Astrocyte (in vitro differentiated cells and primary cell): ENCODE measurements around the gene TSEN54. TPM values are rescaled to one million over a fixed set of nuclear protein-coding genes. Genes with fewer than 3 reads are reported as not detected.
A peak's percentile ranks its signal among the peaks of the same experiment; 100 is the strongest.

Source experiments
- DNase-seq: peaks from one replicate; pipeline ENCODE4 v3.0.0-alpha.2; 2010; ENCODE audit warnings: low read depth
- FAIRE-seq: peaks from 2 replicates; lab custom pipeline; 2011; peaks lifted over from hg19 to GRCh38; lab: Jason Lieb, UNC
- H2AFZ ChIP-seq: 2 replicates; pipeline ENCODE4 v1.6.0; 2012; ENCODE audit warnings: low read depth, low read length, inconsistent platforms
- H3K27ac ChIP-seq: 2 replicates; pipeline ENCODE4 v1.5.1; 2011; ENCODE audit warnings: low read depth, low read length, inconsistent platforms
- H3K27me3 ChIP-seq: 2 replicates; pipeline ENCODE4 v1.6.0; 2011; ENCODE audit warnings: low read length, inconsistent platforms; ENCODE audit not compliant: insufficient read depth
- H3K36me3 ChIP-seq: 2 replicates; pipeline ENCODE4 v1.5.1; 2011; ENCODE audit warnings: low read length, inconsistent platforms; ENCODE audit not compliant: insufficient read depth
- H3K4me1 ChIP-seq: 2 replicates; pipeline ENCODE4 v1.5.1; 2011; ENCODE audit warnings: low read length, inconsistent platforms; ENCODE audit not compliant: insufficient read depth
- H3K4me2 ChIP-seq: 2 replicates; pipeline ENCODE4 v1.6.0; 2012; ENCODE audit warnings: low read length, inconsistent platforms
- H3K4me3 ChIP-seq: 2 replicates; pipeline ENCODE4 v1.5.1; 2011; ENCODE audit warnings: low read depth, mild to moderate bottlenecking, low read length, inconsistent platforms; ENCODE audit not compliant: insufficient read depth
- H3K79me2 ChIP-seq: 2 replicates; pipeline ENCODE4 v1.6.0; 2012; ENCODE audit warnings: mild to moderate bottlenecking, low read length, inconsistent platforms; ENCODE audit not compliant: insufficient read depth
- H3K9ac ChIP-seq: 2 replicates; pipeline ENCODE4 v1.6.0; 2012; ENCODE audit warnings: mild to moderate bottlenecking, low read length, inconsistent platforms
- H3K9me3 ChIP-seq: 2 replicates; pipeline ENCODE4 v1.5.1; 2012; ENCODE audit warnings: low read depth, mild to moderate bottlenecking, low read length, inconsistent platforms; ENCODE audit not compliant: insufficient read depth
- H4K20me1 ChIP-seq: 2 replicates; pipeline ENCODE4 v1.6.0; 2012; ENCODE audit warnings: low read length, inconsistent platforms; ENCODE audit not compliant: insufficient read depth
- H3K27ac Mint-ChIP-seq: one replicate; pipeline ENCODE4 v1.8.0; 2021; ENCODE audit warnings: mild to moderate bottlenecking, mixed read lengths; ENCODE audit not compliant: unreplicated experiment
- H3K27me3 Mint-ChIP-seq: one replicate; pipeline ENCODE4 v1.8.0; 2021; ENCODE audit warnings: low read depth, mixed read lengths; ENCODE audit not compliant: unreplicated experiment
- H3K36me3 Mint-ChIP-seq: one replicate; pipeline ENCODE4 v1.8.0; 2021; ENCODE audit warnings: low read depth, mixed read lengths; ENCODE audit not compliant: unreplicated experiment
- H3K4me1 Mint-ChIP-seq: one replicate; pipeline ENCODE4 v1.8.0; 2021; ENCODE audit warnings: low read depth, mixed read lengths; ENCODE audit not compliant: unreplicated experiment
- H3K4me3 Mint-ChIP-seq: one replicate; pipeline ENCODE4 v1.8.0; 2021; ENCODE audit warnings: mild to moderate bottlenecking, moderate library complexity, mixed read lengths; ENCODE audit not compliant: unreplicated experiment
- H3K9me3 Mint-ChIP-seq: one replicate; pipeline ENCODE4 v1.8.0; 2021; ENCODE audit warnings: mild to moderate bottlenecking, mixed read lengths; ENCODE audit not compliant: unreplicated experiment
- CTCF ChIP-seq: IDR thresholded peaks from 2 replicates; pipeline ENCODE4 v1.5.1; 2011; ENCODE audit warnings: low read depth, mild to moderate bottlenecking, inconsistent platforms, low read length, moderate library complexity; ENCODE audit not compliant: insufficient read depth
- EZH2 ChIP-seq: IDR thresholded peaks from 2 replicates; pipeline ENCODE4 v1.6.1; 2012; ENCODE audit warnings: mild to moderate bottlenecking, low read length, inconsistent platforms; ENCODE audit not compliant: insufficient read depth
- total RNA-seq: library from RNA; stranded (reverse); gene quantifications from 2 replicates; pipeline ENCODE4 v1.2.1, GENCODE V29; 2021

The TSEN54 gene
- total RNA-seq, 1 donor from 2014 or later: 16.5 TPM

- Histone ChIP-seq H3K4me2 (no peak overlapping the region), H3K27me3 (no peaks in the 10 kb centered on the region), H3K4me3 (no peak overlapping the region), H3K9me3 (no peaks in the 10 kb centered on the region), H3K27ac (no peak overlapping the region), H3K36me3 (no peaks in the 10 kb centered on the region), H3K79me2 (no peaks in the 10 kb centered on the region), H4K20me1 (no peaks in the 10 kb centered on the region), H3K9ac (no peak overlapping the region), H2AFZ (no peak overlapping the region), H3K4me1 (peaks cover 6% of the 10 kb centered on the region)
- Mint-ChIP-seq H3K27me3 (no peaks in the 10 kb centered on the region), H3K9me3 (no peaks in the 10 kb centered on the region), H3K27ac (no peak overlapping the region), H3K4me3 (no peak overlapping the region), H3K36me3 (no peaks in the 10 kb centered on the region), H3K4me1 (peaks cover 12% of the 10 kb centered on the region)
- no peak for TF ChIP-seq CTCF
- no peak for TF ChIP-seq EZH2
- DNase-seq: peak; percentile 27
- FAIRE-seq: no peak
Measured at GRCh38 chr17:75557075-75557851, 40.9 kb downstream of the TSEN54 start.

- H3K4me2 ChIP-seq: no peak overlapping the region
- no peaks in the 10 kb centered on the region for H3K9me3 ChIP-seq
- H3K4me1 ChIP-seq: peaks cover 3% of the 10 kb centered on the region
- no peak for TF ChIP-seq EZH2
- TF ChIP-seq CTCF: no peak
- Mint-ChIP-seq H3K9me3 (no peaks in the 10 kb centered on the region), H3K36me3 (no peaks in the 10 kb centered on the region), H3K4me3 (no peak overlapping the region), H3K27me3 (no peaks in the 10 kb centered on the region), H3K27ac (no peak overlapping the region), H3K4me1 (peaks cover 6% of the 10 kb centered on the region)
- H3K27ac ChIP-seq: no peak overlapping the region
- H3K27me3 ChIP-seq: no peaks in the 10 kb centered on the region
- H4K20me1 ChIP-seq: no peaks in the 10 kb centered on the region
- DNase-seq (no peak), FAIRE-seq (no peak)
- no peak overlapping the region for H3K4me3 ChIP-seq
- no peaks in the 10 kb centered on the region for H3K36me3 ChIP-seq
- H2AFZ ChIP-seq: no peak overlapping the region
- no peak overlapping the region for H3K9ac ChIP-seq
- no peaks in the 10 kb centered on the region for H3K79me2 ChIP-seq
Measured at GRCh38 chr17:75557852-75558665, 41.7 kb downstream of the TSEN54 start.
